Heart right ventricle (tissue), 16 donors: ENCODE data around the gene ABHD8. TPM values are rescaled to one million over a fixed set of nuclear protein-coding genes. Genes with fewer than 3 reads are reported as not detected.

ENCODE experiments used
- ATAC-seq, 8 donors: fragments of 200-7000 bp; cut with Tn5 transposase; one replicate each; pipeline ENCODE4 v1.9.1; 2020; ENCODE audit warnings: mild to moderate bottlenecking in 8 of 8, moderate library complexity in 8 of 8, moderate number of reproducible peaks in 1 of 8
- DNase-seq, 2 donors: peaks; one replicate each; pipeline ENCODE4 v3.0.0-alpha.2; 2020
- H3K27ac ChIP-seq, 10 donors: fragments of 200-600 bp; sonication (generic) in 2 of 10; one replicate each; pipeline versions ENCODE4 v1.5.0 to v1.8.0; 2020 to 2022; ENCODE audit warnings: mild to moderate bottlenecking in 3 of 10
- H3K27me3 ChIP-seq, 7 donors: fragments of 200-600 bp; one replicate each; pipeline ENCODE4 v1.8.0; 2021 to 2022; ENCODE audit warnings: mild to moderate bottlenecking in 2 of 7
- H3K36me3 ChIP-seq, 9 donors: fragments of 200-600 bp; sonication (generic) in 1 of 9; one replicate each; pipeline versions ENCODE4 v1.5.0 to v1.8.0; 2020 to 2022; ENCODE audit warnings: mild to moderate bottlenecking in 2 of 9
- H3K4me1 ChIP-seq, 9 donors: fragments of 200-600 bp; sonication (generic) in 1 of 9; one replicate each; pipeline versions ENCODE4 v1.5.0 to v1.8.0; 2020 to 2022; ENCODE audit warnings: mild to moderate bottlenecking in 4 of 9
- H3K4me3 ChIP-seq, 10 donors: fragments of 200-600 bp; sonication (generic) in 2 of 10; one replicate each; pipeline versions ENCODE4 v1.5.0 to v1.8.0; 2020 to 2022; ENCODE audit warnings: mild to moderate bottlenecking in 7 of 10, moderate library complexity in 2 of 10
- H3K9me3 ChIP-seq, 11 donors: fragments of 200-600 bp in 10 of 11; sonication (generic) in 2 of 11; one replicate each; pipeline versions ENCODE4 v1.5.0 to v1.8.0; 2013 to 2022; ENCODE audit warnings: mild to moderate bottlenecking in 2 of 11, control low read depth in 1 of 11, moderate library complexity in 1 of 11
- WGBS, 2 donors: extraction: QIAGEN DNeasy Blood & Tissue Kit; methylation state at CpG; one replicate each; pipeline ENCODE4 v1.1.7; 2013; ENCODE audit warnings: inconsistent platforms in 1 of 2; 5-methylcytosine and 5-hydroxymethylcytosine counted together
- intact Hi-C, 10 donors: fragments of 100-400 bp; cut with DNase I; formaldehyde crosslinking; loops; one replicate each; pipeline versions ENCODE4 v1.11.1 to v1.14.2; 2022
- polyA plus RNA-seq, 2 donors: library from polyadenylated mRNA; stranded (reverse); fragments of 200-250 nt; gene quantifications; one replicate each; pipeline ENCODE4 v1.2.3, GENCODE V29; 2013
- total RNA-seq, 10 donors: library from RNA; stranded (reverse); fragmentation: NEBNext Ultra II Directional in 3 of 10; extraction: Animal tissue kit (Norgen Biotek cat#: 25700) in 3 of 10; gene quantifications; one replicate each; pipeline versions ENCODE4 v1.2.1 to v1.2.4, GENCODE V29; 2021 to 2023
- TF ChIP-seq, protein P1 (sequence below), 9 donors: fragments of 200-600 bp; sonication (generic) in 2 of 9; IDR thresholded peaks; one replicate each; pipeline versions ENCODE4 v1.5.0 to v1.8.0; 2021 to 2022; ENCODE audit warnings: antibody characterized with exemption in 9 of 9, mild to moderate bottlenecking in 5 of 9, moderate library complexity in 1 of 9
- donor health status: Arrhythmogenic right ventricular cardiomyopathy.
- donor health status: ischemic (EF 13 %, LVEDD 7.1; RV severe dilation, severe dysfunction).
- donor health status: healthy with polysubstance abuse.
- donor health status: DM: no; HTN: yes; CAD: no.
- donor health status: DM: no; HTN: no; CAD: no.
- donor health status: ischemic (EF 25% LVEDD 6.9; RV normal size, moderate dysfunction).
- donor health status: ischemic (EF 25% LVEDD 5.7; RV mildly dilated, moderate dysfunction).
- donor health status: healthy.
- donor health status: DM: yes; HTN: yes; CAD: no.
- donor health status: Ischemic cardiomyopathy.
- donor health status: ischemic (EF 35%, LVEDD 5.7; RV mildly dilated, moderate dysfunction).
- donor health status: nonischemic (EF 11% LVEDD 7.7; RV severe dilation, severe dysfunction).
- donor health status: DM: yes; HTN: yes; CAD: no.
- donor health status: PGD.
- donor health status: ischemic (EF 29% LVEDD 5.4; RV normal size, mild dysfunction).
- donor health status: nonischemic (EF 23%, LVEDD 6.1; RV moderate dilation, normal function).

ABHD8 gene
- total and polyA plus RNA-seq, 12 donors, result 6.0 to 16.9 (median 8.2) TPM

DNA sequence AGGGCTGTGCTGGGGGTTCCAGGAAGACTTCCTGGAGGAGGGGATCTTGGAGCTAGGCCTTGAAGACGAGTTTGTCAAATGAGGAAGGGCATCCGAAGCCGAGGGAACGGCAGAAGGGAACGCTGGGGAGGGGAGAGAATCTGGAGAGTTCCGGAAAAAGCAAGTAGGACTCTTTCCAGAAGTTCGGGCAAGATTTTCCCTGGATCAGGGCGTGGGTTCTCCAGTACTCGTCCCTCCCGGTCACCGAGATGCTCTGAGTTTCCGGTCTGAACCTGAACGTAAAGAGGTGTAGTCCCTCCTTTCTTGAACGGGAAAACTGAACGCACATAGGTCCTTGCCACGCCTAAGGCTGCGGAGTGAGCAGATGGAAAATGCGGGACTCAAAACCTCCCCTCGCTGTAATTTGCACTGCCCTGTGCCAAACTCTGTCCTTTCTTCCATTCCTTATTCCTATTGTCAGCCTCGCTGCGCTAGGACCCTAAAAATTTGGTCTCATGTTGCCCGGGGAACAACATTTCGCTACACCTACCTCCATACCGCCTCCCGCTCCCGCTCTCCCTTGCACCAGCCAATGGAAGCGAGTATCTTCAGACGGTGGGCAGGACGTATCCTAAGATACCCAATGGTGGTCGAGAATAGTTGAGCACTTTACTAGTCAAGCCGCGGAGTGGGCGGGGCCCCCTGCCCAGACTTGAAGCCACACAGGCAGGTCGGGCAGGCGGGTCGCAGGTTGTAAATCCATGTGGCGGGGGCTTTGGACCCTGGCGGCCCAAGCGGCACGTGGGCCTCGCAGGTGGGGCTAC, 33.8 kb upstream of the ABHD8 start, which contains the start of gene GTPBP3:
TSS of gene GTPBP3 (plus strand) at position 682 of the 803 bp plus-strand sequence. CDS start at position 741, 59 bp downstream.
- Histone ChIP-seq H3K9me3 (no peaks in the 10 kb centered on the region), H3K4me3 (peak within 1 kb of the TSS; percentile 61 to 84 (median 77)), H3K36me3 (peaks cover 0 to 14% (median 0%) of the 10 kb centered on the region in 9 donors), H3K4me1 (peaks cover 8 to 45% (median 36%) of the 10 kb centered on the region in 9 donors), H3K27me3 (no peaks in the 10 kb centered on the region), H3K27ac (peak within 1 kb of the TSS; percentile 66 to 95 (median 92))
- intact Hi-C loops, result loop anchor here in 1 of 10 donors (2.0 kb wide), 1 partner anchor 32 kb away; the partner anchor contains the start of gene MRPL34
- WGBS, 2 donors, result 1% methylated on average over 41 of the region's 41 CpGs
- peak; percentile 89 to 95 (median 93) for ATAC-seq
- TF ChIP-seq, protein P1, sequence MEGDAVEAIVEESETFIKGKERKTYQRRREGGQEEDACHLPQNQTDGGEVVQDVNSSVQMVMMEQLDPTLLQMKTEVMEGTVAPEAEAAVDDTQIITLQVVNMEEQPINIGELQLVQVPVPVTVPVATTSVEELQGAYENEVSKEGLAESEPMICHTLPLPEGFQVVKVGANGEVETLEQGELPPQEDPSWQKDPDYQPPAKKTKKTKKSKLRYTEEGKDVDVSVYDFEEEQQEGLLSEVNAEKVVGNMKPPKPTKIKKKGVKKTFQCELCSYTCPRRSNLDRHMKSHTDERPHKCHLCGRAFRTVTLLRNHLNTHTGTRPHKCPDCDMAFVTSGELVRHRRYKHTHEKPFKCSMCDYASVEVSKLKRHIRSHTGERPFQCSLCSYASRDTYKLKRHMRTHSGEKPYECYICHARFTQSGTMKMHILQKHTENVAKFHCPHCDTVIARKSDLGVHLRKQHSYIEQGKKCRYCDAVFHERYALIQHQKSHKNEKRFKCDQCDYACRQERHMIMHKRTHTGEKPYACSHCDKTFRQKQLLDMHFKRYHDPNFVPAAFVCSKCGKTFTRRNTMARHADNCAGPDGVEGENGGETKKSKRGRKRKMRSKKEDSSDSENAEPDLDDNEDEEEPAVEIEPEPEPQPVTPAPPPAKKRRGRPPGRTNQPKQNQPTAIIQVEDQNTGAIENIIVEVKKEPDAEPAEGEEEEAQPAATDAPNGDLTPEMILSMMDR (IDR thresholded peaks at IDR 0.05), result no peak
- peak; percentile 94 to 97 for DNase-seq

DNA sequence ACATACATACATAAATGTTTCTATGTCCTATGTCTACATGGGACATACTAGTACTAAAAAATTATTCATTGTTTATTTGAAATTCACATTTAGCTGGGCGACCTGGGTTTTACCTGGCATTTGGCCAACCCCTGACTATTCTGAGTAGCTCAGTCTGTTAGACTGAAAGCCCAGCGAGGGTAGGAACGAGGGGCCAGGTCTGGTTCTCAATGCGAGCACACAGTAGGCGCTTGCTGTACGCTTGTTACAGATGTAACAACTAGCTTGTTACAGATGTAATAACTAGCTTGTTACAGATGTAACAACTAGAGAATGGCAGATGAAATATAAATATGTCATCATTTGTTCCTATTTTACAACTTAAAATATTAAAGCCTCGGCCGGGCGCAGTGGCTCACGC, 32.4 kb upstream of the ABHD8 start:
- WGBS, 2 donors, result 67 to 68% methylated on average over 10 of the region's 10 CpGs
- intact Hi-C loops, result no loop called here
- Histone ChIP-seq H3K27ac (peak overlapping the region in 3 of 10 donors; percentile 65 to 95 (median 93)), H3K36me3 (peaks cover 0 to 14% (median 0%) of the 10 kb centered on the region in 9 donors), H3K27me3 (peaks cover 0 to 8% (median 0%) of the 10 kb centered on the region in 7 donors), H3K4me1 (peaks cover 8 to 45% (median 36%) of the 10 kb centered on the region in 9 donors), H3K4me3 (peak overlapping the region in 5 of 10 donors; percentile 72 to 87 (median 85)), H3K9me3 (no peaks in the 10 kb centered on the region)
- no peak for DNase-seq
- ATAC-seq, result no peak
- TF ChIP-seq, protein P1 (IDR thresholded peaks at IDR 0.05), result no peak

GRCh38 chr19:17334414-17335409, 31.5 kb upstream of the ABHD8 start, which contains the start of gene ANO8:
Gene ANO8 (minus strand): TSS chr19:17334855. CDS start chr19:17334670, 185 bp downstream.
- ATAC-seq (peak; percentile 71 to 84 (median 80)), DNase-seq (peak; percentile 97 to 99)
- H3K27me3 ChIP-seq, result peaks cover 0 to 17% (median 0%) of the 10 kb centered on the region in 7 donors
- H3K27ac ChIP-seq, result peak within 1 kb of the TSS in 9 of 10 donors; percentile 64 to 83 (median 75)
- H3K9me3 ChIP-seq, result no peaks in the 10 kb centered on the region
- TF ChIP-seq, protein P1 (IDR thresholded peaks at IDR 0.05), result no peak
- intact Hi-C loops, result no loop called here
- 2 to 7% methylated on average over 78 to 86 of the region's 86 CpGs for whole genome bisulfite sequencing, 2 donors
- H3K4me3 ChIP-seq, result peak within 1 kb of the TSS; percentile 47 to 87 (median 84)
- H3K4me1 ChIP-seq, result peaks cover 8 to 45% (median 36%) of the 10 kb centered on the region in 9 donors
- peaks cover 0 to 14% (median 0%) of the 10 kb centered on the region in 9 donors for H3K36me3 ChIP-seq
